Right lobe of liver (tissue), 4 donors: Measurements from ENCODE around the gene CDHR1.

Source experiments
- POLR2A ChIP-seq: fragments of 450-650 bp; IDR thresholded peaks from one replicate; pipeline ENCODE4 v1.6.1; 2017; ENCODE audit warnings: antibody characterized with exemption, mild to moderate bottlenecking
- TF ChIP-seq, protein P1 (sequence below), 4 donors: fragments of 200-600 bp in 3 of 4; fragments of 450-650 bp in 1 of 4; IDR thresholded peaks; one replicate each; pipeline versions ENCODE4 v1.5.1 to v1.8.0; 2016 to 2022; ENCODE audit warnings: antibody characterized with exemption in 4 of 4, mild to moderate bottlenecking in 2 of 4
- donor health status: DM: no; HTN: no; CAD: no.
- donor health status: DM: no; HTN: no; CAD: no.
- donor health status: DM: no; HTN: yes; CAD: no.

DNA sequence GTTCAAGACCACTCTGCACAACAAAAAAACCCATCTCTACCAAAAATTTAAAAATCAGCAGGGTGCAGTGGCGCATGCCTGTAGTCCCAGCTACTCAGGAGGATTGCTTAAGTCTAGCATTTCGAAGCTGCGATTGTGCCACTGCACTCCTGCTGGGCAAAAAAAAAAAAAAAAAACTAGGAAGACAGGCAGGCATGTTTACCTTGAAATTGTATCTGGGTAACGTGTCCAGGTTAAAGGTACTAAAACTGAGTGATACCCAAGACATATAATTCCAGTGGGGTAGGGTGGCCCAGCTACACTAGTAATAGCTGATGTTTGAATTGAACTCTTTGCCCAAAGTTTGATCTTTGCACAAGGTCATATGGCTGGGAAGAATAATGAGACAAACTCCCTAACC, 38.8 kb upstream of the CDHR1 start:
- TF ChIP-seq, protein P1, sequence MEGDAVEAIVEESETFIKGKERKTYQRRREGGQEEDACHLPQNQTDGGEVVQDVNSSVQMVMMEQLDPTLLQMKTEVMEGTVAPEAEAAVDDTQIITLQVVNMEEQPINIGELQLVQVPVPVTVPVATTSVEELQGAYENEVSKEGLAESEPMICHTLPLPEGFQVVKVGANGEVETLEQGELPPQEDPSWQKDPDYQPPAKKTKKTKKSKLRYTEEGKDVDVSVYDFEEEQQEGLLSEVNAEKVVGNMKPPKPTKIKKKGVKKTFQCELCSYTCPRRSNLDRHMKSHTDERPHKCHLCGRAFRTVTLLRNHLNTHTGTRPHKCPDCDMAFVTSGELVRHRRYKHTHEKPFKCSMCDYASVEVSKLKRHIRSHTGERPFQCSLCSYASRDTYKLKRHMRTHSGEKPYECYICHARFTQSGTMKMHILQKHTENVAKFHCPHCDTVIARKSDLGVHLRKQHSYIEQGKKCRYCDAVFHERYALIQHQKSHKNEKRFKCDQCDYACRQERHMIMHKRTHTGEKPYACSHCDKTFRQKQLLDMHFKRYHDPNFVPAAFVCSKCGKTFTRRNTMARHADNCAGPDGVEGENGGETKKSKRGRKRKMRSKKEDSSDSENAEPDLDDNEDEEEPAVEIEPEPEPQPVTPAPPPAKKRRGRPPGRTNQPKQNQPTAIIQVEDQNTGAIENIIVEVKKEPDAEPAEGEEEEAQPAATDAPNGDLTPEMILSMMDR (IDR thresholded peaks at IDR 0.05): no peak
- TF ChIP-seq POLR2A: no peak
